GM21367 (cell line): Measurements from ENCODE around the gene CLIC5.

Experiments
- ATAC-seq: cut with Tn5 transposase; IDR thresholded peaks from one replicate; pipeline ENCODE4 v1.9.1; 2021; ENCODE audit not compliant: unreplicated experiment

CLIC5 gene

DNA sequence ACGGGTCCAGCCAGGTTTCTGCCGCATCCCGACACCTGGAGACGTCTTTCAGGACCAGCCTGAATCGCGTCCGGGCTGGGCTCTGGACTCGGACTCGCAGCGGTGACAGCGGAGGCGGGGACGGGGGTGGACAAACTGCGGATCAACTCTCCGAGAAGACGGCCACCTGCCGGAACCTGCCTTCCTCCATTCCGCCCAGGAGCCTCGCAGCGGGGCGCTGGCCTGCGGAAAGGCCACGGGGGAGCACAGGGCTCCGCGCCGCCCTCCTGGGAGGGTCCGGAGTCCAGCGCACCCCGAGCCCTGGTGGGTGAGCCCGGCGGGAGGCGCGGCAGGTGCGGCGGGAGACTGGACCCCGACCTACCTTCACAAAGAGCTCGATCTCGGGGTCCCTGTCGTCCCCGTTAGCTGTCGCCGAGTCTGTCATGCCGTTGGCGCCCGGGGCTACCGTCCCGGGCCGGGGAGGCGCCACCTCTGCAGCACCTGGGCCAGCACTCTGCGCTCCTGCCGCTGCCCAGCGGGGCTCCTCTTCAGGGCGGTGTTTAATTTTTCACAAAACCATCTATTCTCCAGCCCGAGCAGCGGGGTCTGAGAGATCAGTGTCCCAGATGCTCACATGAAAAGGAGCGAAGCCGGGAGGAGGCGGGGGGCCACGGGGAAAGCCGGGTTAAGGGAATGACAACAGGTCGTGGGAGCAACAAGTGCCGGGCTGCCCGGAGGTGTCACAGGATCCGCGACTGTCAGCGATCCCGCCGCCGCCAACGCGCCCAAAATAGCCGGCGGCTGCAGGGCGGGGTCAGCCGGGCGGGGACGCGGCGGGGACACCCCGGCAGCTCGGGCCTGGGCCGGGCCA is at the start of gene CLIC5:
Gene CLIC5, minus strand, starts transcription at position 742 of the 850 bp plus-strand sequence. Its CDS starts 318 bp downstream, at position 424.
- no peak for ATAC-seq

- ATAC-seq = no peak
Measured at GRCh38 chr6:46062991-46063390, 47.3 kb upstream of the CLIC5 start.

- no peak for ATAC-seq
Measured at GRCh38 chr6:46062312-46062711, 46.7 kb upstream of the CLIC5 start.

DNA sequence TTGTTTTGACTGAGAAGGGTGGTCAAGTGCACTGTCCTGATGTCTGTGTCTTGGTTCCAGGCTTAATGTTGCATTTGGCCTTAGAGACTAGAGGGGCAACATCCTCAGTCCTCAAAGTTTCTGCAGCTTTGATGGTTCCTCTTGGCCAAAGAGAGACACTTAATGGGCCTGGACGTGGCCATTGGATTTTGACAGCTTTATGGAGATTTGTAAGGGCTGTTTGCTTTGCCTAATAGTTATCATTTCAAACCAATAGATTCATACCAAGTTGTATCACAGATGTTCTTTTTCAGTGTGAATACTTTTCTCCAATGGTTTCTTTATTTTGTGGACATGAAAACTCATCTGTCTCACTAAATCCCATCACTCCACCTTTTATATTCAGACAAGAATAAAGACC is 45.8 kb upstream of the CLIC5 start:
- no peak for ATAC-seq

GRCh38 chr6:46059608-46060007 is 43.9 kb upstream of the CLIC5 start:
- ATAC-seq = no peak

DNA sequence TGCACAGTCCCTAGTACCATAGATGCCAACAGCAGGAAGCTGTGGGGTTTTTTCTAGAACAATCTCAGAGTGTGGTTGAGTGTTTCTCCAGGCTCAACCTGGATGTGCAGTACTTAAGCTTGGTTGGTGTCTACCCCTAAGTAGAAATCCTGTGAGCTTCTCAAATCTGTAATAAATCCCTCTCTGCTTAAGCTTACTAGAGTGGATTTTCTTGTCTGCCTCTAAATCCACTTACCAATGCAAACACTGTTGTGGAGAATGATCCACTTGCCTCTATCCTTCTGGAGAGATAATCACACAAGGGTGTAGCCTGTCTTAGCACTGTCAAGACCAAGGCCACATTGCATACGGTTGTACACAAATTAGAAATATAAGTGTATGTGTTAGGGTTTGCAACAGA is 43.3 kb upstream of the CLIC5 start:
- no peak for ATAC-seq

GRCh38 chr6:46057792-46058191 is 42.1 kb upstream of the CLIC5 start:
- ATAC-seq = no peak

DNA sequence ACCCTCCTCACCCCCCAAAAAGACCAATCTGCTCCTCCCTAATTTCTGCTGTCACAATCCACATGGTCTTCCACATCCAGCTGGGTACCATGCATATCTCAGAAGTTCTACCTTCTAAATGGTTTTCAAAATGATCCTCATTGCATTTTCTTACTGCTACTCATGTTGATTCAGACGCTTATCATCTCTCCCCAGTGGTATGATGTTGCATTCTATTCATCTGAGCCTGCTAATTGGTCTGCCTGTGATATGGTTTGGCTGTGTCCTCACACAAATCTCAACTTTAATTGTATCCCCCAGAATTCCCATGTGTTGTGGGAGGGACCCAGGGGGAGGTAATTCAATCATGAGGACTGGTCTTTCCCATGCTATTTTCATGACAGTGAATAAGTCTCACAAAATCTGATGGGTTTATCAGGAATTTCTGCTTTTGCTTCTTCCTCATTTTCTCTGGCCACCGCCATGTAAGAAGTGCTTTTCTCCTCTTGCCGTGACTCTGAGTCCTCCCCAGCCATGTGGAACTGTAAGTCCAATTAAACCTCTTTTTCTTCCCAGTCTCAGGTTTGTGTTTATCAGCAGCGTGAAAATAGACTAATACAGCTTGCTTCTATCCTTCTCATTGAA is 41.4 kb upstream of the CLIC5 start:
- ATAC-seq = no peak

GRCh38 chr6:46054516-46054915 is 38.9 kb upstream of the CLIC5 start:
- no peak for ATAC-seq

DNA sequence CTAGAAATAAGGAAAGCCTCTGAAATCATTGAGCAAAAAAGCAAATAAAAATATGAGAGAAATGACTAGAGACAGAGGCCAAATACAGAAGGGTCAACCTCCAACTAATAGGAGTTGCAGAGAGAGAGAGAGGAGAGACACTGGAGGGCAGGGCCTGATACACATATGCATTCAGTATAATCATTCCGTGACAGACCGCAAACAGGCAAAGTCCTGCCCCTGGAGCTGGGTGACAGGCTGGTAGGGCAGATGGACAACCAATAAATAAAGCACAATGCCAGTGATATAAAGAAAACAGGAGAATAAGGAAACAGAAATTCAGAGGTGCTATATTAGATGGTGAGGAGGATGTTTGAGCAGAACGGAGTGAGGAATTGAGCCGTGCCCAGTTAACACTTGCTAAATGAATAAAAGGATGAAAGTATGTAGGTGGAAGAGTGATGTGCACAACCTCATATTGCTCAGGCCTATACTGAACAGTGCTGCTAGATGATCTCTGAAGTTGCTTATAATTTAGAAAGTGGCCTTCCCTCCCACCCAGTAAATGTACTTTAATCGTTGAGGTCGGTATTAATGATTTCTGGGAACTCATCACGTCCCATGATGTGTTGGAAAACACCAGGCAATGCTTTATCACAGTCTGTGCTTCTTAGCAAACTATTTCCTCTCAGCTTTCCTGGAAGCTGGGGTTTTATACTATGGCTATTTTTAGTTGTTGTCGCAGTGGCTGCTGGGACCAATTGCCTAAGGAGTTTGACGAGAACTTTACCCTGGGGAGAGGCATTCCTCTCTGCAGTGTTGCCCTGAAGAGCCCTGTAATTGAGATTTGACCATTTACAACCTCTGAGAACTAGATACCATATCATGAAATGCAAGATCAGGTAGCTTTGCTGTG is 37.6 kb upstream of the CLIC5 start:
- ATAC-seq = no peak

DNA sequence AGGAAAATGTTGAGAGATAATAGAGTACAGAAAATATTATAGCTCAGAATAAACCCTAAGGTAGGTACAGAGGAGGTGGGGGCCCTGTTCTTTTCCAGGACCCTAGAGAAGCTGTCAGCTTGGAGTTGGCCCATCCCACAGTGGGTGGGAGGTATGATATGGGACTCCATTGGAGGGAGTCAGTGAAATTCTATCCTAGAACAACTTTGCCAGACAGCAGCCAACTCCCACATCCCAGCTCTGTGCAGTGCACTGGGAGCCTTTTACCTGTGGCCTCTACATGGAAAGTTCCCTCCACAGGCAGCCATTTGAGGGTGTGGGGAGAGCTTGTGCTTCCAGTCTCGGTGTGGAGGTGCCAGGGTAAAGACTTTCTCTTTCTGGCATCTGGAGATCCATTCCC is 36.8 kb upstream of the CLIC5 start:
- ATAC-seq = no peak

- no peak for ATAC-seq
Measured at GRCh38 chr6:46051962-46052361, 36.3 kb upstream of the CLIC5 start.

- no peak for ATAC-seq
Measured at GRCh38 chr6:46050845-46051405, 35.3 kb upstream of the CLIC5 start.

DNA sequence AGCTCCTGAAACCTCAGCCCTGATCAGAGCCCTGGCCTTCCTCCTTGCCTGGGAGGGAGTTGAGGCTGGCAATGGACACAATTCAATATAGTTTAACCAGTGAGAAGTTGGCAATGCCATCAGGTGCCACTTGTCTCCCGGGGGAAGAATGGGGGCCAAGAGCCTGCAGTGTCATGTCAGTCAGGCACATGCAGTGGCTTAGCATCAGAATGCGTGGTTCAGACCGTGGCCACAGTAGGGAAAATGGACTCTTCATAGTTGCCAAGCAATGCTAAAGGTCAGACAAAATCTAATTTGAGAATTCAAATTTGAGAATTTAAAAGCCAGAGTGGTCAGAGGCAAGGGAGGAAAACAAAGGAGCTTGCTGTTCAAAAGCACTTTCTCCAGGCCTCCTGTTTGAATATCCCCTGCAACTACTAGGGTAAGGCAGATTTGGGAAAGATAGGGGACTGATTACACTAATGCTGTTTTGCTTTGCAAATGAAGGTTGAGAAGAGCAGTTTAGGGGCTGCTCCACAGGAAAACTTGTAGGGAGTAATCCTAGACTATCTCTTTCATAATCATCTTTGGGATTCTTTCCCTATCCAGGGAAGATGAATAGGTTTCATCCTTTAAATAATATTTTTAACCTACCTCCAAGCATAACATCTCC is 33.1 kb upstream of the CLIC5 start:
- no peak for ATAC-seq

GRCh38 chr6:46046558-46047174 is 31.0 kb upstream of the CLIC5 start:
- ATAC-seq = no peak

DNA sequence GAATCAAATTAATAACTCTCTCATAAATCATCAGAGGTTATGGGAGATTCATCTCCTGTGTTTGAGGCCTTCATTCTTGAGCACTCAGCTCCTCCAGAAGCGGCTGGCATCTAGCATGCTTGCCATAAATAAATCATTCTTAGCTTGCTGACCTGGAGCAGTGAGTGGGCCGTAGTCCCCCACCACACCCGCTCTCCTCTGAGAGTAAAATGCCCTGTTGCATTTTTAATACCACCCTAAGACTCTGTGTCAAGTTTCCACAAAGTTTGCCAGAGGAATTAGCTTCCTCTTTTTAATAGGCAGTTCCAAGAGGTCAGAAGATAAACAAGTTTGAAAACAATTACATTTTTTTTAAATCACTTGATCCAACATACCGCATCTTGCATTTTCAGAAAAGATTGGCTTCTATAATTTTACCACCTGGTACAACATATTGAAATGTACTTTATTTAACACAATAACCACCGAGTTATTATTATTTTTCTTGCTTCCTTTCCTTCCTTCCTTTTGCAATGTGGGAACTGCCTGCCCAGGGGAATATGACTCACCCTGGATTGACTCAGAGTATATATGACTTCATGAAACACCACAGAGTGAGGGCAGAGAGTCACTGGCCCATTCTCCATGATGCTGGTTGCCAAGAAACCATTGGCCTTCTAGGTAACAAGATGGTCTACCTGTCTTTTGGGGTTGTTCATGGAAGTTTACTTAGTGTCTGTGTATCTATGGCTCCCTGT is 29.4 kb upstream of the CLIC5 start:
- ATAC-seq = no peak

- ATAC-seq = peak; percentile 95
Measured at GRCh38 chr6:46042355-46042999, 26.8 kb upstream of the CLIC5 start.

- no peak for ATAC-seq
Measured at GRCh38 chr6:46040288-46040687, 24.6 kb upstream of the CLIC5 start.

DNA sequence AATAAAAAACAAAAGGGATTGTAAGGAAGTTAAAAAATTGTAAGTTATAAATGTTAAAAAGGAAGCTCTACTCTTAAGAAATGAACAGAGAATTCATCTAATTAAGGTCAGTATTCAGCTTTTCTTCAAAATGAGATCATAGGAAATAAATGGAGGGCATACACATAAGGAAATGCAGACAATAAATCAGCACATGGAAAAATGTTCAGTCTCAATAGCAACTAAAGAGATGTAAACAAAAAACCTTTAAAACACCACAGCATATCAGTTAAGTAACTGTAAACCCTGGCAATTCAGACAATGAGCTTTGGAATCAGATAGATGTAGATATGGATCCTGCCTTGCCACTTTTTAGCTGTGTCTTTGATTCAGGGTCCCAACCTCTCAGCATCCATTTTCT is 24.0 kb upstream of the CLIC5 start:
- ATAC-seq = no peak
